Mesendoderm (in vitro differentiated cells): ENCODE measurements around the gene CLTCL1.

ENCODE experiments used
- DNase-seq: peaks from one replicate; pipeline ENCODE4 v3.0.0; 2013
- H2AK5ac ChIP-seq: 2 replicates; pipeline ENCODE4 v1.6.1; 2013; ENCODE audit warnings: low read length, inconsistent platforms
- H2BK120ac ChIP-seq: 2 replicates; pipeline ENCODE4 v1.6.1; 2013; ENCODE audit warnings: low read depth, mild to moderate bottlenecking, low read length, moderate library complexity, mixed read lengths
- H2BK15ac ChIP-seq: replicated peaks from 2 replicates; pipeline ENCODE4 v1.6.1; 2013; ENCODE audit warnings: low read depth, mild to moderate bottlenecking, moderate library complexity
- H2BK5ac ChIP-seq: 2 replicates; pipeline ENCODE4 v1.6.1; 2013; ENCODE audit warnings: low read length, inconsistent platforms
- H3K18ac ChIP-seq: 2 replicates; pipeline ENCODE4 v1.6.1; 2013; ENCODE audit warnings: mild to moderate bottlenecking, low read length, mixed read lengths
- H3K23ac ChIP-seq: one replicate; pipeline ENCODE4 v1.6.1; 2013; ENCODE audit warnings: low read length
- H3K27ac ChIP-seq: 2 replicates; pipeline ENCODE4 v1.5.1; 2013; ENCODE audit warnings: low read depth, mild to moderate bottlenecking, inconsistent platforms, low read length, moderate library complexity
- H3K27me3 ChIP-seq: 2 replicates; pipeline ENCODE4 v1.6.1; 2013; ENCODE audit warnings: low read length, control low read depth, mild to moderate bottlenecking, inconsistent platforms; ENCODE audit not compliant: insufficient read depth, poor library complexity
- H3K36me3 ChIP-seq: 2 replicates; pipeline ENCODE4 v1.6.1; 2013; ENCODE audit warnings: low read length, inconsistent platforms; ENCODE audit not compliant: control insufficient read depth, insufficient read depth
- H3K4ac ChIP-seq: one replicate; pipeline ENCODE4 v1.6.1; 2013; ENCODE audit warnings: low read depth, mild to moderate bottlenecking, low read length, moderate library complexity
- H3K4me1 ChIP-seq: 2 replicates; pipeline ENCODE4 v1.6.1; 2013; ENCODE audit warnings: low read depth, low read length, inconsistent platforms; ENCODE audit not compliant: control insufficient read depth
- H3K4me2 ChIP-seq: 2 replicates; pipeline ENCODE4 v1.6.1; 2013; ENCODE audit warnings: low read length
- H3K4me3 ChIP-seq: 2 replicates; pipeline ENCODE4 v1.5.1; 2013; ENCODE audit warnings: mild to moderate bottlenecking, low read length
- H3K56ac ChIP-seq: one replicate; pipeline ENCODE4 v1.6.1; 2013; ENCODE audit warnings: low read length
- H3K79me1 ChIP-seq: 2 replicates; pipeline ENCODE4 v1.6.1; 2013; ENCODE audit warnings: low read length, inconsistent platforms
- H3K79me2 ChIP-seq: 2 replicates; pipeline ENCODE4 v1.6.1; 2013; ENCODE audit warnings: mild to moderate bottlenecking, low read length; ENCODE audit not compliant: control insufficient read depth, insufficient read depth
- H3K9ac ChIP-seq: 2 replicates; pipeline ENCODE4 v1.6.1; 2013; ENCODE audit warnings: low read length, inconsistent platforms
- H4K5ac ChIP-seq: one replicate; pipeline ENCODE4 v1.6.1; 2013; ENCODE audit warnings: low read length
- H4K8ac ChIP-seq: one replicate; pipeline ENCODE4 v1.6.1; 2013; ENCODE audit warnings: low read depth, mild to moderate bottlenecking, control low read depth, low read length, moderate library complexity
- WGBS: extraction: QIAGEN DNeasy Blood & Tissue Kit; methylation state at CpG from one replicate; pipeline ENCODE4 v1.1.7; 2013; ENCODE audit warnings: low lambda C conversion rate, missing lambda C conversion rate; ENCODE audit not compliant: insufficient coverage; ENCODE audit errors: extremely low coverage; 5-methylcytosine and 5-hydroxymethylcytosine counted together

Gene CLTCL1

GRCh38 chr22:19240813-19241592, 50.5 kb downstream of the CLTCL1 start:
- no peak overlapping the region for H3K56ac ChIP-seq
- no peak for DNase-seq
- H2AK5ac ChIP-seq = no peak overlapping the region
- H4K8ac ChIP-seq = no peak overlapping the region
- no peak overlapping the region for H4K5ac ChIP-seq
- no peak overlapping the region for H3K4ac ChIP-seq
- no peak overlapping the region for H3K4me2 ChIP-seq
- H3K4me1 ChIP-seq = no peaks in the 10 kb centered on the region
- H3K27me3 ChIP-seq = no peaks in the 10 kb centered on the region
- no peaks in the 10 kb centered on the region for H3K79me1 ChIP-seq
- H2BK15ac ChIP-seq = no peak overlapping the region
- H3K4me3 ChIP-seq = no peak overlapping the region
- H3K23ac ChIP-seq = no peak overlapping the region
- no peak overlapping the region for H2BK120ac ChIP-seq
- no peak overlapping the region for H3K27ac ChIP-seq
- no peak overlapping the region for H3K18ac ChIP-seq
- no CpG with 5 or more reads among the region's 14 CpGs for WGBS
- no peaks in the 10 kb centered on the region for H3K79me2 ChIP-seq
- no peak overlapping the region for H3K9ac ChIP-seq
- no peak overlapping the region for H2BK5ac ChIP-seq
- no peaks in the 10 kb centered on the region for H3K36me3 ChIP-seq

- DNase-seq = no peak
Observed at GRCh38 chr22:19239464-19239863, 52.1 kb downstream of the CLTCL1 start.

GRCh38 chr22:19238900-19239299, 52.6 kb downstream of the CLTCL1 start:
- WGBS = no CpG with 5 or more reads among the region's 7 CpGs
- Histone ChIP-seq H2BK5ac (no peak overlapping the region), H2BK15ac (no peak overlapping the region), H3K56ac (no peak overlapping the region), H4K5ac (no peak overlapping the region), H3K23ac (no peak overlapping the region), H3K79me2 (no peaks in the 10 kb centered on the region), H4K8ac (no peak overlapping the region), H3K4me1 (no peaks in the 10 kb centered on the region), H3K4me3 (no peak overlapping the region), H3K18ac (no peak overlapping the region), H3K4me2 (no peak overlapping the region), H3K79me1 (no peaks in the 10 kb centered on the region), H3K36me3 (no peaks in the 10 kb centered on the region), H2BK120ac (no peak overlapping the region), H3K4ac (no peak overlapping the region), H2AK5ac (no peak overlapping the region), H3K9ac (no peak overlapping the region), H3K27me3 (no peaks in the 10 kb centered on the region), H3K27ac (no peak overlapping the region)
- no peak for DNase-seq

More at GRCh38 chr22:19239464-19239863, 52.1 kb downstream of the CLTCL1 start:
- no peaks in the 10 kb centered on the region for H3K36me3 ChIP-seq
- no peak overlapping the region for H2BK120ac ChIP-seq
- no peak overlapping the region for H3K23ac ChIP-seq
- H2AK5ac ChIP-seq = no peak overlapping the region
- H3K27ac ChIP-seq = no peak overlapping the region
- H2BK15ac ChIP-seq = no peak overlapping the region
- H3K4ac ChIP-seq = no peak overlapping the region
- no peaks in the 10 kb centered on the region for H3K79me2 ChIP-seq
- H3K9ac ChIP-seq = no peak overlapping the region
- WGBS = no CpG with 5 or more reads among the region's 7 CpGs
- no peaks in the 10 kb centered on the region for H3K4me1 ChIP-seq
- H3K4me2 ChIP-seq = no peak overlapping the region
- no peak overlapping the region for H4K8ac ChIP-seq
- no peaks in the 10 kb centered on the region for H3K79me1 ChIP-seq
- no peak overlapping the region for H4K5ac ChIP-seq
- H3K4me3 ChIP-seq = no peak overlapping the region
- H2BK5ac ChIP-seq = no peak overlapping the region
- no peak overlapping the region for H3K18ac ChIP-seq
- H3K56ac ChIP-seq = no peak overlapping the region
- H3K27me3 ChIP-seq = no peaks in the 10 kb centered on the region

GRCh38 chr22:19235874-19236273, 55.6 kb downstream of the CLTCL1 start:
- Histone ChIP-seq H2AK5ac (no peak overlapping the region), H2BK5ac (no peak overlapping the region), H3K79me2 (no peaks in the 10 kb centered on the region), H3K4ac (no peak overlapping the region), H3K4me2 (no peak overlapping the region), H3K27ac (no peak overlapping the region), H3K27me3 (no peaks in the 10 kb centered on the region), H3K56ac (no peak overlapping the region), H3K4me3 (no peak overlapping the region), H2BK120ac (no peak overlapping the region), H2BK15ac (no peak overlapping the region), H3K36me3 (no peaks in the 10 kb centered on the region), H3K9ac (no peak overlapping the region), H3K23ac (no peak overlapping the region), H3K4me1 (no peaks in the 10 kb centered on the region), H4K8ac (no peak overlapping the region), H3K79me1 (no peaks in the 10 kb centered on the region), H4K5ac (no peak overlapping the region), H3K18ac (no peak overlapping the region)
- DNase-seq = no peak
- no CpG with 5 or more reads among the region's 4 CpGs for WGBS

- no peak overlapping the region for H2BK15ac ChIP-seq
- H2AK5ac ChIP-seq = no peak overlapping the region
- H3K4me3 ChIP-seq = no peak overlapping the region
- H4K5ac ChIP-seq = no peak overlapping the region
- no peak overlapping the region for H3K23ac ChIP-seq
- H3K79me1 ChIP-seq = no peaks in the 10 kb centered on the region
- no peaks in the 10 kb centered on the region for H3K4me1 ChIP-seq
- H3K27me3 ChIP-seq = no peaks in the 10 kb centered on the region
- H2BK120ac ChIP-seq = no peak overlapping the region
- H3K4me2 ChIP-seq = no peak overlapping the region
- H4K8ac ChIP-seq = no peak overlapping the region
- H3K9ac ChIP-seq = no peak overlapping the region
- H3K18ac ChIP-seq = no peak overlapping the region
- no peaks in the 10 kb centered on the region for H3K79me2 ChIP-seq
- H3K27ac ChIP-seq = no peak overlapping the region
- H2BK5ac ChIP-seq = no peak overlapping the region
- no peaks in the 10 kb centered on the region for H3K36me3 ChIP-seq
- no peak overlapping the region for H3K4ac ChIP-seq
- WGBS = no CpG with 5 or more reads among the region's 14 CpGs
- no peak overlapping the region for H3K56ac ChIP-seq
- DNase-seq = no peak
Observed at GRCh38 chr22:19234126-19234896, 57.2 kb downstream of the CLTCL1 start.
